Type B pancreatic cell (in vitro differentiated cells): ENCODE results near the gene SLC17A7. TPM values are rescaled to one million over a fixed set of nuclear protein-coding genes. Genes with fewer than 3 reads are reported as not detected.
A peak's percentile ranks its signal among the peaks of the same experiment; 100 is the strongest.

Experiments
- DNase-seq: peaks from one replicate; pipeline ENCODE4 v3.0.0; 2021; ENCODE audit warnings: mixed read lengths; ENCODE audit not compliant: unreplicated experiment; ENCODE audit errors: extremely low spot score
- H3K27ac Mint-ChIP-seq: 2 replicates; pipeline ENCODE4 v1.8.0; 2021; ENCODE audit warnings: mild to moderate bottlenecking, mixed read lengths
- H3K27me3 Mint-ChIP-seq: 2 replicates; pipeline ENCODE4 v1.8.0; 2021; ENCODE audit warnings: mixed read lengths
- H3K36me3 Mint-ChIP-seq: 2 replicates; pipeline ENCODE4 v1.8.0; 2021; ENCODE audit warnings: mixed read lengths
- H3K4me1 Mint-ChIP-seq: one replicate; pipeline ENCODE4 v1.8.0; 2021; ENCODE audit warnings: mixed read lengths; ENCODE audit not compliant: unreplicated experiment
- H3K4me3 Mint-ChIP-seq: 2 replicates; pipeline ENCODE4 v1.8.0; 2021; ENCODE audit warnings: mild to moderate bottlenecking, mixed read lengths
- H3K9me3 Mint-ChIP-seq: 2 replicates; pipeline ENCODE4 v1.8.0; 2021; ENCODE audit warnings: mixed read lengths
- total RNA-seq: library from RNA; stranded (reverse); gene quantifications from 2 replicates; pipeline ENCODE4 v1.2.1, GENCODE V29; 2021; ENCODE audit warnings: low replicate concordance
- TF ChIP-seq, protein P1 (sequence below): fragments of 200-600 bp; sonication (generic); conservative IDR thresholded peaks from 2 replicates; pipeline ENCODE4 v1.5.0; 2021; ENCODE audit warnings: antibody characterized with exemption, mild to moderate bottlenecking

SLC17A7 gene
- total RNA-seq, 1 donor from 2014 or later: 0.19 TPM

DNA sequence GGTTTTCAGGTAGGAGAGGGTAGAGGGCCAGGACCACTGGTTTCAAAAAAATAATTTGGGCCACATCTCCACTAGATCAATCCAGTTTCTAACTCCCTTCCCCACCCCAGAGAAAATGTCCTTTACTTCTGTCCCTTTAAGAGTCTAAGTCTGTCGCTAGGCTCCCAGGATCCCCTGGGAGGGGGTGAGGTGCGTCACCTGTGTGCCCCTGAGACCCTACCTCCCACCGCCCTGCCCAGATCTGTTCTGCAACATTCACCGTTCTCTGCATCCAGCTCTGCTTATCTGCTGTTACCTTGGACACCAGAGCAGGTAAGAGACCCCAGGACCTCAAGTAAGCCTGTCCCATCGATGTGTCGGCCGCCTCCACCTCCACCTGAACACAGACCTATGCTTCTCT, 16.1 kb downstream of the SLC17A7 start, which contains the start of gene GFY:
GFY (plus strand) TSS at position 211 of the 400 bp plus-strand sequence. CDS start 1,043 bp downstream, outside the sequence.
- TF ChIP-seq, protein P1, sequence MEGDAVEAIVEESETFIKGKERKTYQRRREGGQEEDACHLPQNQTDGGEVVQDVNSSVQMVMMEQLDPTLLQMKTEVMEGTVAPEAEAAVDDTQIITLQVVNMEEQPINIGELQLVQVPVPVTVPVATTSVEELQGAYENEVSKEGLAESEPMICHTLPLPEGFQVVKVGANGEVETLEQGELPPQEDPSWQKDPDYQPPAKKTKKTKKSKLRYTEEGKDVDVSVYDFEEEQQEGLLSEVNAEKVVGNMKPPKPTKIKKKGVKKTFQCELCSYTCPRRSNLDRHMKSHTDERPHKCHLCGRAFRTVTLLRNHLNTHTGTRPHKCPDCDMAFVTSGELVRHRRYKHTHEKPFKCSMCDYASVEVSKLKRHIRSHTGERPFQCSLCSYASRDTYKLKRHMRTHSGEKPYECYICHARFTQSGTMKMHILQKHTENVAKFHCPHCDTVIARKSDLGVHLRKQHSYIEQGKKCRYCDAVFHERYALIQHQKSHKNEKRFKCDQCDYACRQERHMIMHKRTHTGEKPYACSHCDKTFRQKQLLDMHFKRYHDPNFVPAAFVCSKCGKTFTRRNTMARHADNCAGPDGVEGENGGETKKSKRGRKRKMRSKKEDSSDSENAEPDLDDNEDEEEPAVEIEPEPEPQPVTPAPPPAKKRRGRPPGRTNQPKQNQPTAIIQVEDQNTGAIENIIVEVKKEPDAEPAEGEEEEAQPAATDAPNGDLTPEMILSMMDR: no peak
- Mint-ChIP-seq H3K9me3 (no peaks in the 10 kb centered on the region), H3K4me3 (no peak within 1 kb of the TSS), H3K4me1 (peaks cover 45% of the 10 kb centered on the region), H3K36me3 (no peaks in the 10 kb centered on the region), H3K27me3 (peaks cover 95% of the 10 kb centered on the region), H3K27ac (no peak within 1 kb of the TSS)
- DNase-seq: no peak

DNA sequence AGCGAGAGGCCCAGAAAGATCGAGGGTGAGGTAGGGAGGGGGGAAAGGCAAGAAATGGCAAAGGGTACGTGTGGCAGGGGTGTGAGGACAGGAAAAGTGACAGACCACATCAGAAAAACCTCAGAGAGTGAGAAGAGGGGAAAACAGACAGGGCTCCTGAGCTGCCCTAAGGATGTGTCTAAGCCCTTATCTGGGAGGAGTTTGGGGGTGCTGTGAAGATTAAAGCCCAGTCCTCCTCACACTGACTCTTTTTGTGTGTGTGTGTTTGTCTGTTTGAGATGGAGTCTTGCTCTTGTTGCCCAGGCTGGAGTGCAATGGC, 17.4 kb downstream of the SLC17A7 start:
- no peak overlapping the region for H3K27ac Mint-ChIP-seq
- TF ChIP-seq, protein P1: no peak
- no peak for DNase-seq
- H3K4me3 Mint-ChIP-seq: peak overlapping the region; percentile 8
- peaks cover 40% of the 10 kb centered on the region for H3K4me1 Mint-ChIP-seq
- no peaks in the 10 kb centered on the region for H3K36me3 Mint-ChIP-seq
- no peaks in the 10 kb centered on the region for H3K9me3 Mint-ChIP-seq
- H3K27me3 Mint-ChIP-seq: peaks cover 96% of the 10 kb centered on the region

GRCh38 chr19:49423071-49423984, 18.0 kb downstream of the SLC17A7 start, which contains the start of gene PTH2:
Gene PTH2 (minus strand): TSS chr19:49423441. CDS start chr19:49423339, 102 bp downstream.
- H3K27me3 Mint-ChIP-seq: peaks cover 96% of the 10 kb centered on the region
- H3K36me3 Mint-ChIP-seq: no peaks in the 10 kb centered on the region
- H3K9me3 Mint-ChIP-seq: no peaks in the 10 kb centered on the region
- H3K4me3 Mint-ChIP-seq: peak within 1 kb of the TSS; percentile 74
- H3K4me1 Mint-ChIP-seq: peaks cover 34% of the 10 kb centered on the region
- no peak for DNase-seq
- TF ChIP-seq, protein P1: no peak
- H3K27ac Mint-ChIP-seq: peak within 1 kb of the TSS; percentile 23

GRCh38 chr19:49422407-49423070, 18.8 kb downstream of the SLC17A7 start:
- H3K27me3 Mint-ChIP-seq: peaks cover 96% of the 10 kb centered on the region
- no peak for DNase-seq
- TF ChIP-seq, protein P1: peak; percentile 68
- H3K4me3 Mint-ChIP-seq: peak overlapping the region; percentile 74
- H3K4me1 Mint-ChIP-seq: peaks cover 33% of the 10 kb centered on the region
- H3K9me3 Mint-ChIP-seq: no peaks in the 10 kb centered on the region
- H3K27ac Mint-ChIP-seq: peak overlapping the region; percentile 23
- no peaks in the 10 kb centered on the region for H3K36me3 Mint-ChIP-seq

GRCh38 chr19:49421878-49422202, 19.5 kb downstream of the SLC17A7 start:
- H3K27ac Mint-ChIP-seq: no peak overlapping the region
- TF ChIP-seq, protein P1: no peak
- no peak overlapping the region for H3K4me3 Mint-ChIP-seq
- H3K9me3 Mint-ChIP-seq: no peaks in the 10 kb centered on the region
- no peaks in the 10 kb centered on the region for H3K36me3 Mint-ChIP-seq
- DNase-seq: no peak
- H3K27me3 Mint-ChIP-seq: peaks cover 97% of the 10 kb centered on the region
- H3K4me1 Mint-ChIP-seq: peaks cover 29% of the 10 kb centered on the region
